BLaER1 treated with 17β-estradiol and CSF1 and Interleukin-3, amounts not matched to agents 10 nM and 100 nM (cell line): ENCODE results near the gene SPG11.
"Not testable (repeated sequence)": the region's sequence is repeated elsewhere in the genome, so short reads cannot be mapped to it uniquely, and the experiment has no call there.

Source experiments
- H3K27ac ChIP-seq, 11 experiments: shearing (Covaris generic); formaldehyde crosslinking; 2 replicates each; pipeline ENCODE4 v1.8.1; 2022
- H3K27me3 ChIP-seq, 11 experiments: shearing (Covaris generic); formaldehyde crosslinking; 2 replicates each; pipeline ENCODE4 v1.8.1; 2022
- H3K36me3 ChIP-seq, 11 experiments: shearing (Covaris generic); formaldehyde crosslinking; 2 replicates each; pipeline ENCODE4 v1.8.1; 2022
- H3K4me1 ChIP-seq, 10 experiments: shearing (Covaris generic); formaldehyde crosslinking; 2 replicates each; pipeline ENCODE4 v1.8.1; 2022
- H3K4me2 ChIP-seq, 11 experiments: shearing (Covaris generic); formaldehyde crosslinking; 2 replicates each; pipeline ENCODE4 v1.8.1; 2022
- H3K4me3 ChIP-seq, 10 experiments: shearing (Covaris generic); formaldehyde crosslinking; 2 replicates each; pipeline ENCODE4 v1.8.1; 2022
- H3K9ac ChIP-seq, 11 experiments: shearing (Covaris generic); formaldehyde crosslinking; 2 replicates each; pipeline ENCODE4 v1.8.1; 2022
- H3K9me3 ChIP-seq, 11 experiments: shearing (Covaris generic); formaldehyde crosslinking; replicated peaks in 1 of 11; 2 replicates each; pipeline ENCODE4 v1.8.1; 2022
- H4K20me1 ChIP-seq, 11 experiments: shearing (Covaris generic); formaldehyde crosslinking; 2 replicates each; pipeline ENCODE4 v1.8.1; 2022
- Cebpa-rat ChIP-seq, 11 experiments: shearing (Covaris generic); IDR thresholded peaks; 2 replicates each; pipeline ENCODE4 v1.8.1; 2022

SPG11 gene

GRCh38 chr15:44532689-44533088, 130.8 kb downstream of the SPG11 start:
- no peak for TF ChIP-seq Cebpa-rat (IDR thresholded peaks at IDR 0.05)
- Histone ChIP-seq H3K4me3 (no peak overlapping the region), H3K4me1 (peaks cover 12 to 28% (median 16%) of the 10 kb centered on the region in 10 experiments), H3K9me3 (no peaks in the 10 kb centered on the region), H3K27ac (no peak overlapping the region), H3K36me3 (peaks cover 0 to 25% (median 6%) of the 10 kb centered on the region in 11 experiments; a peak in 9 of 22 replicates), H3K27me3 (no peaks in the 10 kb centered on the region), H3K9ac (no peak overlapping the region), H3K4me2 (no peak overlapping the region), H4K20me1 (peaks cover 0 to 7% (median 0%) of the 10 kb centered on the region in 11 experiments; a peak in 10 of 22 replicates)

- H3K27me3 ChIP-seq, H3K9ac ChIP-seq, H3K27ac ChIP-seq, H4K20me1 ChIP-seq, H3K9me3 ChIP-seq, H3K4me3 ChIP-seq, H3K4me2 ChIP-seq: not testable (repeated sequence)
- Histone ChIP-seq H3K4me1 (peaks cover 12 to 28% (median 16%) of the 10 kb centered on the region in 10 experiments), H3K36me3 (peaks cover 2 to 29% (median 9%) of the 10 kb centered on the region in 11 experiments; a peak in 15 of 22 replicates)
Measured at GRCh38 chr15:44532275-44532674, 131.2 kb downstream of the SPG11 start.

- Histone ChIP-seq H3K4me1 (peaks cover 9 to 24% (median 11%) of the 10 kb centered on the region in 10 experiments), H3K9me3 (no peaks in the 10 kb centered on the region), H3K9ac (no peak overlapping the region), H4K20me1 (no peaks in the 10 kb centered on the region; a peak in 1 of 22 replicates), H3K4me3 (no peak overlapping the region), H3K36me3 (peaks cover 9 to 45% (median 24%) of the 10 kb centered on the region in 11 experiments; a peak in 17 of 22 replicates), H3K4me2 (no peak overlapping the region), H3K27ac (no peak overlapping the region), H3K27me3 (no peaks in the 10 kb centered on the region)
- TF ChIP-seq Cebpa-rat (IDR thresholded peaks at IDR 0.05) = no peak
Measured at GRCh38 chr15:44530653-44531052, 132.8 kb downstream of the SPG11 start.

- H3K27ac ChIP-seq = no peak overlapping the region
- H3K4me2 ChIP-seq = no peak overlapping the region
- peaks cover 2 to 18% (median 4%) of the 10 kb centered on the region in 10 experiments; a peak in 19 of 20 replicates for H3K4me1 ChIP-seq
- H3K36me3 ChIP-seq = peaks cover 14 to 49% (median 26%) of the 10 kb centered on the region in 11 experiments; a peak in 21 of 22 replicates
- TF ChIP-seq Cebpa-rat (IDR thresholded peaks at IDR 0.05) = no peak
- no peaks in the 10 kb centered on the region for H3K27me3 ChIP-seq
- H3K9me3 ChIP-seq = no peaks in the 10 kb centered on the region
- no peak overlapping the region for H3K9ac ChIP-seq
- no peak overlapping the region for H3K4me3 ChIP-seq
- H4K20me1 ChIP-seq = peaks cover 0 to 2% (median 0%) of the 10 kb centered on the region in 11 experiments; a peak in 2 of 22 replicates
Measured at GRCh38 chr15:44529864-44530604, 133.4 kb downstream of the SPG11 start.

- H3K27me3 ChIP-seq = no peaks in the 10 kb centered on the region
- no peak overlapping the region for H3K4me3 ChIP-seq
- H3K4me1 ChIP-seq = no peaks in the 10 kb centered on the region
- no peak overlapping the region for H3K27ac ChIP-seq
- peaks cover 38 to 70% (median 52%) of the 10 kb centered on the region in 11 experiments for H3K36me3 ChIP-seq
- H3K9me3 ChIP-seq = no peaks in the 10 kb centered on the region
- H3K4me2 ChIP-seq = no peak overlapping the region
- no peak overlapping the region for H3K9ac ChIP-seq
- TF ChIP-seq Cebpa-rat (IDR thresholded peaks at IDR 0.05) = no peak
- H4K20me1 ChIP-seq = peaks cover 0 to 5% (median 0%) of the 10 kb centered on the region in 11 experiments; a peak in 1 of 22 replicates
Measured at GRCh38 chr15:44527241-44527640, 136.2 kb downstream of the SPG11 start.

GRCh38 chr15:44525018-44525417, 138.4 kb downstream of the SPG11 start:
- Histone ChIP-seq H3K9me3 (no peaks in the 10 kb centered on the region), H3K4me1 (0 out of 20 replicates have a peak, but pooled peaks cover 0 to under 1% (median 0%) of the 10 kb centered on the region in 10 experiments), H3K36me3 (peaks cover 43 to 92% (median 72%) of the 10 kb centered on the region in 11 experiments), H3K4me2 (no peak overlapping the region), H3K9ac (no peak overlapping the region), H3K27me3 (no peaks in the 10 kb centered on the region), H3K4me3 (no peak overlapping the region), H3K27ac (no peak overlapping the region), H4K20me1 (peaks cover 0 to 5% (median 0%) of the 10 kb centered on the region in 11 experiments; a peak in 2 of 22 replicates)
- no peak for TF ChIP-seq Cebpa-rat (IDR thresholded peaks at IDR 0.05)

GRCh38 chr15:44519537-44519936, 143.9 kb downstream of the SPG11 start:
- Histone ChIP-seq H3K9me3 (no peaks in the 10 kb centered on the region), H3K36me3 (peaks cover 62 to 99% (median 92%) of the 10 kb centered on the region in 11 experiments), H3K27me3 (no peaks in the 10 kb centered on the region), H3K27ac (no peak overlapping the region), H3K4me1 (peaks cover 0 to 7% (median 0%) of the 10 kb centered on the region in 10 experiments; a peak in 5 of 20 replicates), H3K4me2 (0 out of 22 replicates have a peak overlapping the region, but pooled peaks of 1 of the 11 experiments have one; percentile 33), H4K20me1 (no peaks in the 10 kb centered on the region; a peak in 2 of 22 replicates), H3K9ac (no peak overlapping the region), H3K4me3 (no peak overlapping the region)
- no peak for TF ChIP-seq Cebpa-rat (IDR thresholded peaks at IDR 0.05)

GRCh38 chr15:44516436-44516835, 147.0 kb downstream of the SPG11 start:
- peaks cover 0 to 8% (median 0%) of the 10 kb centered on the region in 11 experiments; a peak in 5 of 22 replicates for H4K20me1 ChIP-seq
- peaks cover 60 to 97% (median 87%) of the 10 kb centered on the region in 11 experiments for H3K36me3 ChIP-seq
- no peak overlapping the region for H3K4me2 ChIP-seq
- no peak overlapping the region for H3K9ac ChIP-seq
- peaks cover 0 to 7% (median 0%) of the 10 kb centered on the region in 10 experiments; a peak in 5 of 20 replicates for H3K4me1 ChIP-seq
- no peak overlapping the region for H3K27ac ChIP-seq
- no peak for TF ChIP-seq Cebpa-rat (IDR thresholded peaks at IDR 0.05)
- H3K4me3 ChIP-seq = no peak overlapping the region
- H3K27me3 ChIP-seq = no peaks in the 10 kb centered on the region
- no peaks in the 10 kb centered on the region for H3K9me3 ChIP-seq
